HFF-Myc (cell line): ENCODE measurements around the gene LEMD3.

Source experiments
- DNase-seq: peaks from one replicate; pipeline ENCODE4 v3.0.0-alpha.2; 2011; ENCODE audit warnings: low read depth; ENCODE audit errors: extremely low read depth
- H3K4me3 ChIP-seq: replicated peaks from 2 replicates; pipeline ENCODE4 v1.5.1; 2011; ENCODE audit warnings: low read depth, mild to moderate bottlenecking, control low read depth, low read length
- CTCF ChIP-seq: IDR thresholded peaks from 2 replicates; pipeline ENCODE4 v1.5.1; 2012; ENCODE audit warnings: mild to moderate bottlenecking, low read depth, low read length, control low read depth; ENCODE audit errors: missing control alignments

The LEMD3 gene

GRCh38 chr12:65275627-65276026, 106.2 kb downstream of the LEMD3 start:
- DNase-seq: no peak
- TF ChIP-seq CTCF: no peak
- H3K4me3 ChIP-seq: no peak overlapping the region

- H3K4me3 ChIP-seq: no peak overlapping the region
- DNase-seq: no peak
Observed at GRCh38 chr12:65276916-65277530, 107.6 kb downstream of the LEMD3 start.

GRCh38 chr12:65277994-65278575, 108.7 kb downstream of the LEMD3 start:
- H3K4me3 ChIP-seq: peak overlapping the region; percentile 79
- no peak for TF ChIP-seq CTCF
- no peak for DNase-seq

More at GRCh38 chr12:65276916-65277530, 107.6 kb downstream of the LEMD3 start:
- TF ChIP-seq CTCF: no peak

GRCh38 chr12:65278576-65279368, 109.4 kb downstream of the LEMD3 start, which contains the start of gene MSRB3:
TSS of gene MSRB3 (plus strand) at chr12:65278683. CDS start at chr12:65308580, 29,897 bp downstream.
- H3K4me3 ChIP-seq: peak within 1 kb of the TSS; percentile 79
- peak; percentile 9 for DNase-seq
- TF ChIP-seq CTCF: no peak

GRCh38 chr12:65279369-65280112, 110.2 kb downstream of the LEMD3 start:
- no peak for TF ChIP-seq CTCF
- no peak for DNase-seq
- H3K4me3 ChIP-seq: peak overlapping the region; percentile 79

- TF ChIP-seq CTCF: no peak
- no peak for DNase-seq
- H3K4me3 ChIP-seq: no peak overlapping the region
Observed at GRCh38 chr12:65280306-65280705, 110.9 kb downstream of the LEMD3 start.
